Stimulated activated CD4-positive, alpha-beta T cell treated with anti-CD3 and anti-CD28 coated beads, Interleukin-1b, Interleukin-23, amount 100 ng/mL, for 4 hours (primary cell): ENCODE measurements around the gene OBSCN.

ENCODE experiments used
- DNase-seq, 2 donors: peaks; one replicate each; pipeline ENCODE4 v3.0.0-alpha.2; 2020; ENCODE audit warnings: low read depth in 2 of 2

The OBSCN gene

GRCh38 chr1:228207851-228208821 lies at the start of gene OBSCN:
TSS of gene OBSCN (plus strand) at chr1:228208044. CDS start at chr1:228211784, 3,740 bp downstream.
- DNase-seq, result no peak

GRCh38 chr1:228158151-228159007 lies 49.5 kb upstream of the OBSCN start:
- no peak for DNase-seq

GRCh38 chr1:228159008-228159665 lies 48.7 kb upstream of the OBSCN start:
- no peak for DNase-seq

- no peak for DNase-seq
Measured at GRCh38 chr1:228160201-228160761, 47.6 kb upstream of the OBSCN start.

GRCh38 chr1:228161362-228161761 lies 46.5 kb upstream of the OBSCN start:
- DNase-seq, result no peak

GRCh38 chr1:228161866-228162265 lies 46.0 kb upstream of the OBSCN start:
- no peak for DNase-seq

- no peak for DNase-seq
Measured at GRCh38 chr1:228162286-228163006, 45.4 kb upstream of the OBSCN start.

GRCh38 chr1:228163007-228163753 lies 44.7 kb upstream of the OBSCN start:
- no peak for DNase-seq

- no peak for DNase-seq
Measured at GRCh38 chr1:228163776-228164519, 43.9 kb upstream of the OBSCN start.

- no peak for DNase-seq
Measured at GRCh38 chr1:228164561-228165371, 43.1 kb upstream of the OBSCN start.

- DNase-seq, result peak; percentile 99 to 100
Measured at GRCh38 chr1:228165372-228166169, 42.3 kb upstream of the OBSCN start, which contains the start of gene IBA57. TSS of gene IBA57 (plus strand) at chr1:228165804. CDS start at chr1:228165817, 13 bp downstream.

GRCh38 chr1:228166170-228166936 lies 41.5 kb upstream of the OBSCN start:
- peak; percentile 26 to 34 for DNase-seq

- DNase-seq, result no peak
Measured at GRCh38 chr1:228168563-228169270, 39.1 kb upstream of the OBSCN start.

- DNase-seq, result no peak
Measured at GRCh38 chr1:228169345-228169744, 38.5 kb upstream of the OBSCN start.

- DNase-seq, result no peak
Measured at GRCh38 chr1:228170666-228171065, 37.2 kb upstream of the OBSCN start.

GRCh38 chr1:228171221-228171891 lies 36.5 kb upstream of the OBSCN start:
- no peak for DNase-seq
